Suprapubic skin (tissue), 4 donors: ENCODE data around the gene CSRNP3.

Source experiments
- POLR2A ChIP-seq, 2 donors: fragments of 450-650 bp; IDR thresholded peaks; one replicate each; pipeline ENCODE4 v1.6.1; 2017; ENCODE audit warnings: antibody characterized with exemption in 2 of 2, mild to moderate bottlenecking in 2 of 2, moderate library complexity in 2 of 2
- POLR2AphosphoS5 ChIP-seq, 3 donors: sonication (generic); formaldehyde crosslinking; IDR thresholded peaks; one replicate each; pipeline ENCODE4 v1.6.1; 2017; ENCODE audit warnings: antibody characterized with exemption in 3 of 3
- TF ChIP-seq, protein P1 (sequence below), 2 donors: fragments of 200-600 bp in 1 of 2; fragments of 450-650 bp in 1 of 2; sonication (generic) in 1 of 2; IDR thresholded peaks; one replicate each; pipeline ENCODE4 v1.5.1; 2016 to 2019; ENCODE audit warnings: antibody characterized with exemption in 2 of 2, mild to moderate bottlenecking in 1 of 2, moderate library complexity in 1 of 2

- TF ChIP-seq, protein P1, sequence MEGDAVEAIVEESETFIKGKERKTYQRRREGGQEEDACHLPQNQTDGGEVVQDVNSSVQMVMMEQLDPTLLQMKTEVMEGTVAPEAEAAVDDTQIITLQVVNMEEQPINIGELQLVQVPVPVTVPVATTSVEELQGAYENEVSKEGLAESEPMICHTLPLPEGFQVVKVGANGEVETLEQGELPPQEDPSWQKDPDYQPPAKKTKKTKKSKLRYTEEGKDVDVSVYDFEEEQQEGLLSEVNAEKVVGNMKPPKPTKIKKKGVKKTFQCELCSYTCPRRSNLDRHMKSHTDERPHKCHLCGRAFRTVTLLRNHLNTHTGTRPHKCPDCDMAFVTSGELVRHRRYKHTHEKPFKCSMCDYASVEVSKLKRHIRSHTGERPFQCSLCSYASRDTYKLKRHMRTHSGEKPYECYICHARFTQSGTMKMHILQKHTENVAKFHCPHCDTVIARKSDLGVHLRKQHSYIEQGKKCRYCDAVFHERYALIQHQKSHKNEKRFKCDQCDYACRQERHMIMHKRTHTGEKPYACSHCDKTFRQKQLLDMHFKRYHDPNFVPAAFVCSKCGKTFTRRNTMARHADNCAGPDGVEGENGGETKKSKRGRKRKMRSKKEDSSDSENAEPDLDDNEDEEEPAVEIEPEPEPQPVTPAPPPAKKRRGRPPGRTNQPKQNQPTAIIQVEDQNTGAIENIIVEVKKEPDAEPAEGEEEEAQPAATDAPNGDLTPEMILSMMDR (IDR thresholded peaks at IDR 0.05) = no peak
- TF ChIP-seq POLR2A (IDR thresholded peaks at IDR 0.05) = no peak
- TF ChIP-seq POLR2AphosphoS5 (IDR thresholded peaks at IDR 0.05) = no peak
Observed at GRCh38 chr2:165479856-165480255, 10.4 kb downstream of the CSRNP3 start.
